Measurements from ENCODE around the gene TBC1D4. TPM values are rescaled to one million over a fixed set of nuclear protein-coding genes. Genes with fewer than 3 reads are reported as not detected.
"Not testable (repeated sequence)": the region's sequence is repeated elsewhere in the genome, so short reads cannot be mapped to it uniquely, and the experiment has no call there.

TBC1D4 gene
- total RNA-seq, 1 donor from 2014 or later: 5.3 TPM

DNA sequence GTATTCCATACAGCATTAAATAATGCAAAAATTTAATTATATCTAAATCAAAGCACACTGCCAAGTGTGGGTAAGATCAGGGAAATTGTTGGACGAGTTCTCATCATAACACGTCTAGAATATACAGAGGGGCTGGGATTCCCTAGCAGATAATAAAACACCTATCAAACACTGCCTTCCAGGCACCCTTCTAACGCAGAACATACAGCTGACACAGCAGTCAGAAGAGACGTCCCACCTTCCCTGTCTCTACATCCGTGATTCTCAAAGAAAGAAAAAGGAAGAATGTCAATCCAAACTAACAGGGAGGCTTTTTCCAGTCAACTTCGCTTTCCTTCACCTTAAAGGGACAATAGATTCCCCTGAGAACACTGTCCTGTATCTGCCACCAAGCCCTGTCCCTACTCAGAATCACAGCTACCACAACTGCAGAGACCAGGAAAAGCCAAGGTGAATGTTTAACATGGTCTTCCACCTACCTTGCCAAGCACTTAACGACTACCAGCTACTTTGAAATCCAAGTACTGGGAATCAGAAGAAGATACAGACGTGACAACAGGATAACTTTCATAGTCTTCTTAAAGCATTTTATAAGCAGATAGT is 38.5 kb downstream of the TBC1D4 start:
- no peak for TF ChIP-seq CTCF (IDR thresholded peaks at IDR 0.05)
- Mint-ChIP-seq H3K36me3 (ENCODE audit: unreplicated experiment) (no peaks in the 10 kb centered on the region), H3K27me3 (ENCODE audit: unreplicated experiment) (no peaks in the 10 kb centered on the region), H3K9me3 (ENCODE audit: unreplicated experiment) (no peaks in the 10 kb centered on the region), H3K4me3 (ENCODE audit: unreplicated experiment) (no peak overlapping the region), H3K4me1 (ENCODE audit: unreplicated experiment) (peaks cover 16% of the 10 kb centered on the region), H3K27ac (ENCODE audit: unreplicated experiment) (no peak overlapping the region)
- no peak for DNase-seq (ENCODE audit: extremely low spot score, unreplicated experiment)

- H3K36me3 Mint-ChIP-seq (ENCODE audit: unreplicated experiment): no peaks in the 10 kb centered on the region
- no peaks in the 10 kb centered on the region for H3K9me3 Mint-ChIP-seq (ENCODE audit: unreplicated experiment)
- no peaks in the 10 kb centered on the region for H3K27me3 Mint-ChIP-seq (ENCODE audit: unreplicated experiment)
- no peak overlapping the region for H3K4me3 Mint-ChIP-seq (ENCODE audit: unreplicated experiment)
- H3K27ac Mint-ChIP-seq (ENCODE audit: unreplicated experiment): no peak overlapping the region
- peaks cover 21% of the 10 kb centered on the region for H3K4me1 Mint-ChIP-seq (ENCODE audit: unreplicated experiment)
- DNase-seq (ENCODE audit: extremely low spot score, unreplicated experiment): no peak
- no peak for TF ChIP-seq CTCF (IDR thresholded peaks at IDR 0.05)
Observed at GRCh38 chr13:75442736-75443234, 39.2 kb downstream of the TBC1D4 start.

GRCh38 chr13:75440100-75440499 is 41.9 kb downstream of the TBC1D4 start:
- H3K4me1 Mint-ChIP-seq (ENCODE audit: unreplicated experiment): peaks cover 21% of the 10 kb centered on the region
- H3K36me3 Mint-ChIP-seq (ENCODE audit: unreplicated experiment): no peaks in the 10 kb centered on the region
- TF ChIP-seq CTCF (IDR thresholded peaks at IDR 0.05): no peak
- no peaks in the 10 kb centered on the region for H3K9me3 Mint-ChIP-seq (ENCODE audit: unreplicated experiment)
- DNase-seq (ENCODE audit: extremely low spot score, unreplicated experiment): no peak
- H3K4me3 Mint-ChIP-seq (ENCODE audit: unreplicated experiment): no peak overlapping the region
- no peak overlapping the region for H3K27ac Mint-ChIP-seq (ENCODE audit: unreplicated experiment)
- no peaks in the 10 kb centered on the region for H3K27me3 Mint-ChIP-seq (ENCODE audit: unreplicated experiment)

DNA sequence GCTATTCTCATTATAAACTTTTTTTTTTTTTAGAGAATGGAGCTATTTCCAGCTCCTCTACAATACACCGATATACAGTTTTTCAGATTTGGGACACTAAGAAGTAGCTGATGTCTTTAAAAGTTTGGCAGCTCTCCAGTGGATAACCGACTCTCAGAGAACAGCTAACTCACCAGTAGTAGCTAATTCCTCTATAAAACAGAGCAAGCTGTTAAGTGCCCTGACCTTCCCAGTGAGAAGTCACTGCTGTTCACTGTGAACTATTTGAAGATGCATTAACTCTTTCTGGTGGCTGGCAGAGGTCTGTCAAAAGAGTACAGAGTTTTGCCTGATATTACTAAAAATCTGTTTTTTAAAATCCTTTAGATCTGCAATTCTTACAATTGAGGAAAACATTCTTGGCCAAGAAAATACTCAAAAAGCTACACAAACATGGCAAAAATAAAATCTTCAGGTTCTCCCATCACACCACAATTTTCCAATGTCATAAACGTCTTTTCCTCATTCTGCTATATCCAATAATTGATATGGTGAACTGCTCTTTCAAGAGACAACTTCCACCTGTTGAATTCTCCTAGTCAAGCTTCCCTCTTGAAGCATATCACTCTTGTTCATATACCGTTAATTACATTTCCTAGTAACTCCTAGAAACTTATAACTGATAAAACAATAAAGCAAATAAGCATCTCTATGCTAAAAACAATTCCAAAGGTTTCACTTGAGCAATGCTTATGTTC is 44.2 kb downstream of the TBC1D4 start:
- DNase-seq (ENCODE audit: extremely low spot score, unreplicated experiment): no peak
- no peaks in the 10 kb centered on the region for H3K36me3 Mint-ChIP-seq (ENCODE audit: unreplicated experiment)
- H3K9me3 Mint-ChIP-seq (ENCODE audit: unreplicated experiment): no peaks in the 10 kb centered on the region
- no peak overlapping the region for H3K27ac Mint-ChIP-seq (ENCODE audit: unreplicated experiment)
- H3K27me3 Mint-ChIP-seq (ENCODE audit: unreplicated experiment): no peaks in the 10 kb centered on the region
- H3K4me1 Mint-ChIP-seq (ENCODE audit: unreplicated experiment): peaks cover 26% of the 10 kb centered on the region
- no peak overlapping the region for H3K4me3 Mint-ChIP-seq (ENCODE audit: unreplicated experiment)
- TF ChIP-seq CTCF (IDR thresholded peaks at IDR 0.05): no peak

DNA sequence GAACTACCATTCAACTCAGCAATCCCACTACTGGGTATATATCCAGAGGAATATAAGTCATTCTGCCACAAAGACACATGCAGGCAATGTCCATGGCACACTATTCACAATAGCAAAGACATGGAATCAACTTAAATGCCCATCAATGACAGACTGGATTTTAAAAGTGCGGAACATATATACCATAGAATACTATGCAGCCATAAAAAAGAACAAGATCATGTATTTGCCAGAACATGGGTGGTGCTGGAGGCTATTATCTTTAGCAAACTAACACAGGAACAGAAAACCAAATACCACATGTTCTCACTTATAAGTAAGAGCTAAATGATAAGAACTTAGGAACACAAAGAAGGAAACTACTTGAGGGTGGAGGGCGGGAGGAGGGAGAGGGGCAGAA is 47.8 kb downstream of the TBC1D4 start:
- H3K27ac Mint-ChIP-seq (ENCODE audit: unreplicated experiment); H3K36me3 Mint-ChIP-seq (ENCODE audit: unreplicated experiment); H3K4me3 Mint-ChIP-seq (ENCODE audit: unreplicated experiment); H3K27me3 Mint-ChIP-seq (ENCODE audit: unreplicated experiment); H3K9me3 Mint-ChIP-seq (ENCODE audit: unreplicated experiment); DNase-seq (ENCODE audit: extremely low spot score, unreplicated experiment): not testable (repeated sequence)
- peaks cover 24% of the 10 kb centered on the region for H3K4me1 Mint-ChIP-seq (ENCODE audit: unreplicated experiment)

Measured in osteocyte (in vitro differentiated cells).